Measurements from ENCODE around the gene PSD. TPM values are rescaled to one million over a fixed set of nuclear protein-coding genes. Genes with fewer than 3 reads are reported as not detected.

Gene PSD
- total RNA-seq, 1 donor from 2014 or later, result 106 TPM

GRCh38 chr10:102438374-102438773 lies 19.8 kb upstream of the PSD start:
- DNase-seq (ENCODE audit: low spot score), result no peak

GRCh38 chr10:102437515-102437914 lies 18.9 kb upstream of the PSD start:
- no peak for DNase-seq (ENCODE audit: low spot score)

GRCh38 chr10:102436312-102436711 lies 17.7 kb upstream of the PSD start:
- no peak for DNase-seq (ENCODE audit: low spot score)

GRCh38 chr10:102435529-102436233 lies 17.1 kb upstream of the PSD start:
- no peak for DNase-seq (ENCODE audit: low spot score)

GRCh38 chr10:102435133-102435497 lies 16.5 kb upstream of the PSD start:
- DNase-seq (ENCODE audit: low spot score), result no peak

GRCh38 chr10:102434394-102435132 lies 16.0 kb upstream of the PSD start:
- no peak for DNase-seq (ENCODE audit: low spot score)

GRCh38 chr10:102433619-102434046 lies 15.0 kb upstream of the PSD start:
- no peak for DNase-seq (ENCODE audit: low spot score)

GRCh38 chr10:102432162-102432950 lies 13.8 kb upstream of the PSD start, which contains the start of gene CUEDC2:
Gene CUEDC2, minus strand, starts transcription at chr10:102432574. Its CDS starts 7,386 bp downstream, at chr10:102425188.
- peak; percentile 96 for DNase-seq (ENCODE audit: low spot score)

- DNase-seq (ENCODE audit: low spot score), result no peak
These were observed 13.0 kb upstream of the PSD start for GRCh38 chr10:102431452-102432124.

GRCh38 chr10:102429468-102429867 lies 10.9 kb upstream of the PSD start:
- no peak for DNase-seq (ENCODE audit: low spot score)

- no peak for DNase-seq (ENCODE audit: low spot score)
These were observed 8.3 kb upstream of the PSD start for GRCh38 chr10:102426803-102427287.

GRCh38 chr10:102425444-102425843 lies 6.9 kb upstream of the PSD start:
- DNase-seq (ENCODE audit: low spot score), result no peak

GRCh38 chr10:102424916-102425315 lies 6.3 kb upstream of the PSD start:
- no peak for DNase-seq (ENCODE audit: low spot score)

GRCh38 chr10:102424145-102424544 lies 5.6 kb upstream of the PSD start:
- DNase-seq (ENCODE audit: low spot score), result no peak

GRCh38 chr10:102423372-102423968 lies 4.9 kb upstream of the PSD start:
- no peak for DNase-seq (ENCODE audit: low spot score)

- DNase-seq (ENCODE audit: low spot score), result peak; percentile 82
These were observed 4.1 kb upstream of the PSD start for GRCh38 chr10:102422545-102423129.

- no peak for DNase-seq (ENCODE audit: low spot score)
These were observed 3.4 kb upstream of the PSD start for GRCh38 chr10:102421757-102422512.

- DNase-seq (ENCODE audit: low spot score), result no peak
These were observed 2.8 kb upstream of the PSD start for GRCh38 chr10:102421507-102421756.

- peak; percentile 98 for DNase-seq (ENCODE audit: low spot score)
These were observed 2.3 kb upstream of the PSD start, which contains the start of gene FBXL15 for GRCh38 chr10:102420714-102421506. Gene FBXL15, plus strand, starts transcription at chr10:102420836. Its CDS starts 294 bp downstream, at chr10:102421130.
